HG03575 (cell line): Measurements from ENCODE around the gene ARHGEF26.

Experiments
- ATAC-seq: cut with Tn5 transposase; IDR thresholded peaks from one replicate; pipeline ENCODE4 v1.9.1; 2021; ENCODE audit not compliant: unreplicated experiment, insufficient number of reproducible peaks, low FRiP score; ENCODE audit errors: extremely low read depth

Gene ARHGEF26

DNA sequence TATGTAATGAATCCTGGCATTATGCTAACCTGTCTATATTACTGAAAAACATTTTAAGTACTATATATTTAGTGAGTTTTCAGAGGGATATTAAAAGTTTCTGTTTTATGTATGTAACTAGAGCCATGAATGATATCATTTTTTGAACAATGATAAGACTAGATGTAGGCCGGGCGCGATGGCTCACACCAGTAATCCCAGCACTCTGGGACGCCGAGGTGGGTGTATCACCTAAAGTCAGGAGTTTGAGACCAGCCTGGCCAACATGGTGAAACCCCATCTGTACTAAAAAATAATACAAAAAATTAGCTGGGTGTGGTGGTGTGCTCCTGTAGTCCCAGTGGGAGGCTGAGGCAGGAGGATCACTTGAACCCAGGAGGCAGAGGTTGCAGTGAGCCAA is 169.0 kb downstream of the ARHGEF26 start:
- ATAC-seq: no peak

DNA sequence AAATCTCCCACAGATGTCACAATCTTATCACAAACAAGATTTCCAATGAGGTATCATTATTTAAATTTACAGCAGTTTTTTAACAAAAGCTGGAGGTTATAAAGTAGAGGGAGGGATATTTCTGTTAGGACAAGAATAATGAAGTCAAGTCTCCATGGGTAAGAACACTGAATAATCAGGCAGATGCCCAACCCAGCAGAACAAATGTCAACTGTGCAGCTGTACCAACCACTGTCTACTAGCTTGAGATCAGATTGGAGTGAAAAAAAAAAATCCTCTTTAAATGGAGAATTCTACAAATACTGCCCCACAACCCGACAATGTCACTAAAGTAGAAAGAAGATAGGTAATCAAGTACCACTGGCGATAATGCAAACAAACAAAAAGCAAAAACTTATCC is 172.8 kb downstream of the ARHGEF26 start:
- ATAC-seq: no peak

DNA sequence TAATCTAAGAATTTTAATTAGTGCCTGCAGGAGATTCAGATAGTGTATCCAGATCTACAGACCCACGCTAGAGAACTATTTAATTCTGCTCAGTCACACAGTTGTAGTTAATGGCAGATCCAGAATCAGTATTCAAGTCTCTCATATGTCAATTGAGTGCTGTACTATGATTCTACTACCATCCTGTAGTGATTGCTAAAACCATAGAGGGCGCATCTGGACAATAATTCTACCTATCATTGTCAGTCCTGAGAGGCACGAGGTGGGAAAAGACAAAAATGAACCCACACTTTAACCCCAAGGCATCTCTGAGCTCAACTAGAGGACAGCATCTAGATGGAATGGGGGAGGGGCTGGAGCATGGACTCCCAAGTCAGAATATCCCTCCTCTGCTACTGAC is 180.4 kb downstream of the ARHGEF26 start:
- ATAC-seq: no peak

DNA sequence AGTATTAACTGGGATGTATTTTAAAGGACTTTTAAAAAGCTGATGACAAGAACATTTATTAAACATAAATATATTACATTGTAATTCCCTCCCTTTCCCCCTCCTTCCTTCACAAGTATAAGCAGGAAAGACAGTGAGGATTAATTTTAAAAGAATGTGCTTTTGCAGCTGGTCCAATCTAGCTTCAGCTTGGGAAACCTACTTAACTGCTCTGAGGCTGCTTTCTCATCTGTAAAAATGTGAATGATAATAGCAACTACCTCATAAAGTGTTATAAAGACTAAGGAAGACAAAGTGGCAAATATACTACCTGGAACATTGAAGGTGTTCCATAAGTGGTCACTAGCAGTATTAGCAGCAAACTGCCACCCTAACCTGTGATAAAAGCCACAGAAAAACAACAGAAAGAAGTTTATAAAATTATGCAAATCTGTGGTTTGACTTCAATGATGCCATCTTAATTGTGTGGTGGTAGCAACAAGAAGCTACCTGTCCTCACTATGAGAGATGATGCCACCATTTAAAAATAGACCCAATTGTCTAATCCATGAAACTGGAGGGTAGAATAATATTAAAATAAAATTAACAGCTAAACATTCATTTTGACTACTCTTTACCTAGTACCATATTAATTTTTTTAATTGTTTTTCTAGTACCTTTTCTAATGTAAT is 183.1 kb downstream of the ARHGEF26 start:
- ATAC-seq: no peak

DNA sequence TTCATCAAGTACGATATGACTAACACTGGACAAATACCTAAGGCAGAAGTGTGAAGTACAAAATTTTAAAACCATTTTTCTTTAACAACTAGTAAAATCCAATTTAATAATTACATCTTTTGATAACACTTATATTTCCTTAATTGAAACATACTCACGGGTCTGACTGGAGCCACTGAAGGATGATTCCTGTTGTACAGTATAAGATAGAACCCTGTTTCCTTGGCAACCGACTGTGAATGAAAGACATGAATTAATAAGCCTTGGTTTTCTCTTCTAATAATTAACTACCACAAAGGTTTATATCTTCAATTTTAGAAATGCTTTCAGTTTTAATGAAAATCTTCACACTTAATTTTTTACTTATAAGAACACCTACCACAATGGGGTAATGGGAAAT is 183.7 kb downstream of the ARHGEF26 start:
- ATAC-seq: no peak

DNA sequence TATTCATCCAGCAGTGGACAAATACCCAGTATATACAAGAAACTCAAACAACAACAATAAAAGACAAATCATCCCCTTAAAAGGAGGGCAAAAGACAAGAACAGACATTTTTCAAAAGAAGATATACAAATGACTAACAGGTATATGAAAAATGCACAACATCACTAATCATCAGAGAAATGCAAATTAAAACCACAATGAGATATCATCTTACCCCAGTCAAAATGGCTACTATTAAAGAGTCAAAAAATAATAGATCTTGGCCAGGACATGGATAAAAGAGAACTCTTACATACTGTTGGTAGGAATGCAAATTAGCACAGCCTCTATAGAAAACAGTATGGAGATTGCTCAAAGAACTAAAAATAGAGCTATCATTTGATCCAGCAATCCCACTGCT is 186.2 kb downstream of the ARHGEF26 start:
- no peak for ATAC-seq
